ENCODE measurements around the gene TMEM163.

GRCh38 chr2:134463699-134464022 is 255.1 kb downstream of the TMEM163 start:
- TF ChIP-seq ZNF335 (tag by site-specific recombination; conservative IDR thresholded peaks at IDR 0.05) (no peak), SETDB1 (IDR thresholded peaks at IDR 0.05; ENCODE audit: insufficient read length, low read length) (no peak), ZNF449 (tag by site-specific recombination; IDR thresholded peaks at IDR 0.05) (no peak), CTCF (tag by site-specific recombination; IDR thresholded peaks at IDR 0.05) (no peak)
